GM13976 (cell line): ENCODE measurements around the gene TMEM163.

ENCODE experiments used
- DNase-seq: peaks from one replicate; pipeline ENCODE4 v3.0.0; 2012; ENCODE audit warnings: low spot score
- CTCF ChIP-seq: IDR thresholded peaks from 2 replicates; pipeline ENCODE4 v1.5.1; 2012; ENCODE audit warnings: borderline replicate concordance, mild to moderate bottlenecking; ENCODE audit not compliant: insufficient read depth; ENCODE audit errors: extremely low read depth, missing control alignments, control extremely low read depth
- in situ Hi-C: fragments of 300-500 bp; cut with MboI; formaldehyde crosslinking; loops from one replicate; pipeline ENCODE4 v1.12.0; 2022; ENCODE audit warnings: low sequenced_read_pairs, mixed read lengths, inconsistent platforms; ENCODE audit not compliant: unreplicated experiment

Gene TMEM163

GRCh38 chr2:134583462-134583861, 135.3 kb downstream of the TMEM163 start:
- in situ Hi-C loops = no loop called here
- DNase-seq = no peak
- TF ChIP-seq CTCF = no peak

GRCh38 chr2:134582547-134582899, 136.3 kb downstream of the TMEM163 start:
- TF ChIP-seq CTCF = no peak
- in situ Hi-C loops = no loop called here
- DNase-seq = no peak

GRCh38 chr2:134581877-134582546, 136.8 kb downstream of the TMEM163 start:
- TF ChIP-seq CTCF = no peak
- in situ Hi-C loops = no loop called here
- DNase-seq = peak; percentile 41

- no peak for DNase-seq
- no peak for TF ChIP-seq CTCF
- in situ Hi-C loops = no loop called here
Measured at GRCh38 chr2:134578316-134578715, 140.5 kb downstream of the TMEM163 start.

GRCh38 chr2:134576478-134576877, 142.3 kb downstream of the TMEM163 start:
- no peak for DNase-seq
- no peak for TF ChIP-seq CTCF
- in situ Hi-C loops = no loop called here

- TF ChIP-seq CTCF = no peak
- in situ Hi-C loops = no loop called here
- DNase-seq = no peak
Measured at GRCh38 chr2:134575888-134576287, 142.9 kb downstream of the TMEM163 start.
